K562 (cell line): ENCODE measurements around the gene CCDC171. TPM values are rescaled to one million over a fixed set of nuclear protein-coding genes. Genes with fewer than 3 reads are reported as not detected.

ENCODE experiments used
- ATAC-seq: fragments of 200-7000 bp; cut with Tn5 transposase; 3 replicates; pipeline ENCODE4 v1.9.1; 2020; ENCODE audit warnings: moderate library complexity
- BruUV-seq: library from RNA; stranded (reverse); fragments of 400-500 nt; replicated peaks from 2 replicates; lab custom pipeline; 2021; lab: Mats Ljungman, UMichigan
- CTCF ChIA-PET: fragments of 300-600 bp; formaldehyde crosslinking; extraction: SDS; loops from one replicate; lab custom pipeline; 2021; ENCODE audit warnings: low intra/inter-chr PET ratio; lab: Yijun Ruan, JAX
- POLR2A ChIA-PET: fragments of 300-600, 350-650 bp; sonication (Branson Sonifier 250); formaldehyde crosslinking; extraction: SDS; loops from one replicate; lab custom pipeline; 2021; ENCODE audit warnings: antibody characterized with exemption, inconsistent platforms; lab: Yijun Ruan, JAX
- DNase-seq, 4 experiments: peaks; one replicate each; pipeline versions ENCODE4 v3.0.0 to v3.0.0-alpha.2; 2011 to 2018; ENCODE audit warnings: low spot score in 3 of 4, mixed read lengths in 3 of 4; ENCODE audit errors: extremely low read depth in 1 of 4
- FAIRE-seq: peaks from 2 replicates; lab custom pipeline; 2011; peaks lifted over from hg19 to GRCh38; lab: Jason Lieb, UNC
- H2AFZ ChIP-seq: 2 replicates; pipeline ENCODE4 v1.6.0; 2011; ENCODE audit warnings: low read depth, low read length, control low read depth, inconsistent platforms
- H3K27ac ChIP-seq: fragments of 200-600 bp; 3 replicates; pipeline ENCODE4 v1.8.0; 2011; ENCODE audit warnings: low read depth, mild to moderate bottlenecking, control low read depth, inconsistent platforms, low read length, moderate library complexity, mixed read lengths; ENCODE audit errors: extremely low read depth
- H3K27me3 ChIP-seq, 2 experiments: fragments of 300-600 bp in 1 of 2; 2 replicates in 1 of 2; 3 replicates in 1 of 2; pipeline versions ENCODE4 v1.6.0 to v1.8.0; 2011; ENCODE audit warnings: inconsistent platforms in 2 of 2, low read length in 2 of 2, mild to moderate bottlenecking in 1 of 2, mixed read lengths in 1 of 2, moderate library complexity in 1 of 2; ENCODE audit not compliant: control insufficient read depth in 2 of 2, insufficient read depth in 2 of 2
- H3K36me3 ChIP-seq: fragments of 300-600 bp; 3 replicates; pipeline ENCODE4 v1.8.0; 2011; ENCODE audit warnings: mild to moderate bottlenecking, low read length, inconsistent platforms; ENCODE audit not compliant: control insufficient read depth, insufficient read depth
- H3K4me1 ChIP-seq, 2 experiments: fragments of 200-600 bp in 1 of 2; replicated peaks in 1 of 2; 2 replicates in 1 of 2; 3 replicates in 1 of 2; pipeline versions ENCODE4 v1.5.1 to v1.8.0; 2011; ENCODE audit warnings: inconsistent platforms in 2 of 2, low read length in 2 of 2, mild to moderate bottlenecking in 1 of 2, mixed read lengths in 1 of 2, moderate library complexity in 1 of 2; ENCODE audit not compliant: control insufficient read depth in 2 of 2, insufficient read depth in 2 of 2
- H3K4me2 ChIP-seq: 2 replicates; pipeline ENCODE4 v1.6.1; 2011; ENCODE audit warnings: low read length, control low read depth, inconsistent platforms, mixed read lengths; ENCODE audit not compliant: insufficient read depth
- H3K4me3 ChIP-seq: fragments of 200-600 bp; sonication (generic), shearing (Covaris generic); 2 replicates; pipeline ENCODE4 v1.5.1; 2016; ENCODE audit warnings: control low read depth, inconsistent platforms
- H3K79me2 ChIP-seq: fragments of 200-600 bp; 3 replicates; pipeline ENCODE4 v1.8.0; 2011; ENCODE audit warnings: low read length, inconsistent platforms; ENCODE audit not compliant: control insufficient read depth, insufficient read depth
- H3K9ac ChIP-seq, 2 experiments: 2 replicates each; pipeline versions ENCODE4 v1.6.0 to v1.6.1; 2011; ENCODE audit warnings: low read depth in 2 of 2, low read length in 2 of 2, control low read depth in 1 of 2, inconsistent platforms in 1 of 2, mild to moderate bottlenecking in 1 of 2, mixed read lengths in 1 of 2; ENCODE audit not compliant: insufficient read depth in 1 of 2
- H3K9me1 ChIP-seq: one replicate; pipeline ENCODE4 v1.6.0; 2011; ENCODE audit warnings: inconsistent platforms, mild to moderate bottlenecking, low read length, moderate library complexity; ENCODE audit not compliant: control insufficient read depth, insufficient read depth
- H3K9me3 ChIP-seq: replicated peaks from 2 replicates; pipeline ENCODE4 v1.5.1; 2011; ENCODE audit warnings: low read depth, low read length, inconsistent platforms; ENCODE audit not compliant: control insufficient read depth, insufficient read depth
- H4K20me1 ChIP-seq: replicated peaks from 2 replicates; pipeline ENCODE4 v1.6.1; 2011; ENCODE audit warnings: low read length, inconsistent platforms, mixed read lengths; ENCODE audit not compliant: control insufficient read depth, insufficient read depth
- ATF1 ChIP-seq, 2 experiments: fragments of 450-650 bp in 1 of 2; IDR thresholded peaks; 2 replicates each; pipeline ENCODE4 v1.6.1; 2016; ENCODE audit warnings: missing compliant biosample characterization in 1 of 2, missing genetic modification characterization in 1 of 2
- HBP1 ChIP-seq: fragments of 450-650 bp; formaldehyde crosslinking; IDR thresholded peaks from 2 replicates; pipeline ENCODE4 v1.4.0; 2022; ENCODE audit warnings: missing genetic modification characterization
- POLR2AphosphoS5 ChIP-seq: IDR thresholded peaks from 2 replicates; pipeline ENCODE4 v1.6.1; 2011; ENCODE audit warnings: mild to moderate bottlenecking, low read depth, low read length, moderate library complexity; ENCODE audit not compliant: control insufficient read depth, insufficient read depth
- RBM39 ChIP-seq: fragments of 200-400 bp; formaldehyde crosslinking; optimal IDR thresholded peaks from 2 replicates; pipeline ENCODE3; 2018; ENCODE audit warnings: low read depth, low read length
- TAF7 ChIP-seq: fragments of 450-650 bp; IDR thresholded peaks from 2 replicates; pipeline ENCODE4 v1.6.1; 2016; ENCODE audit warnings: missing genetic modification characterization, missing compliant biosample characterization
- WGBS: fragments of 100-300 bp; shearing (Covaris generic); methylation state at CpG from one replicate; pipeline ENCODE4 v1.1.6; 2016; ENCODE audit warnings: low coverage, mixed read lengths; ENCODE audit not compliant: insufficient coverage; ENCODE audit errors: missing lambda C conversion rate; 5-methylcytosine and 5-hydroxymethylcytosine counted together
- in situ Hi-C: fragments of 300-500 bp; cut with MboI; formaldehyde crosslinking; loops from 4 replicates; pipeline ENCODE4 v1.15.0; 2018; ENCODE audit warnings: inconsistent platforms, mixed read lengths
- intact Hi-C: fragments of 100-400 bp; cut with micrococcal nuclease; formaldehyde crosslinking; loops from 2 replicates; pipeline ENCODE4 v1.14.2; 2022
- polyA plus RNA-seq, 8 experiments: library from polyadenylated mRNA; depleted of rRNA in 4 of 8; stranded (reverse) in 5 of 8; unstranded in 3 of 8; fragments of >200 nt; fragmentation: Nextera tagmentation in 2 of 8; fragmentation: Illumina TruSeq in 1 of 8; extraction: Ambion mirVana in 2 of 8; extraction: Trizol in 1 of 8; gene quantifications; 2 replicates each; pipeline versions ENCODE4 v1.2.1 to v1.2.3, GENCODE V29; 2011 to 2014; ENCODE audit warnings: inconsistent platforms in 1 of 8, missing spikeins in 1 of 8
- total RNA-seq, 7 experiments: library from RNA; depleted of rRNA in 6 of 7; stranded (reverse); fragments of >200 nt in 6 of 7; fragmentation: Illumina TruSeq in 2 of 7; extraction: Trizol in 2 of 7; gene quantifications; 2 replicates each; pipeline versions ENCODE4 v1.2.1 to v1.2.3, GENCODE V29; 2011 to 2021; ENCODE audit warnings: low replicate concordance in 1 of 7

The CCDC171 gene
- total and polyA plus RNA-seq, 9 of the 15 experiments (the other 6 are each of a cell fraction or from before 2014, with no cell fraction given) = 0.08 to 3.8 (median 0.27) TPM

- H3K4me3 ChIP-seq = no peak overlapping the region
- no peaks in the 10 kb centered on the region for H4K20me1 ChIP-seq
- no peaks in the 10 kb centered on the region for H3K79me2 ChIP-seq
- intact Hi-C loops = no loop called here
- no peak for DNase-seq
- peaks cover 0 to 5% of the 10 kb centered on the region in 2 experiments; a peak in 2 of 5 replicates for H3K27me3 ChIP-seq
- no peak for FAIRE-seq
- no peaks in the 10 kb centered on the region for H3K9me3 ChIP-seq
- no peak overlapping the region for H3K27ac ChIP-seq
- 0% methylated on average over 2 of the region's 2 CpGs for WGBS
- no TSS peak for BruUV-seq
- in situ Hi-C loops = no loop called here
- CTCF ChIA-PET = no interaction called here
- H2AFZ ChIP-seq = no peak overlapping the region
- H3K4me1 ChIP-seq = no peaks in the 10 kb centered on the region
- ATAC-seq = no peak
- no peaks in the 10 kb centered on the region for H3K36me3 ChIP-seq
- POLR2A ChIA-PET = no interaction called here
- no peak for TF ChIP-seq ATF1 (CRISPR knock-in tag; IDR thresholded peaks at IDR 0.05)
- no peak for TF ChIP-seq ATF1 (tag; IDR thresholded peaks at IDR 0.05)
- no peak for TF ChIP-seq POLR2AphosphoS5
- no peak for TF ChIP-seq RBM39
- no peak for TF ChIP-seq HBP1 (CRISPR knock-in tag)
- no peak for TF ChIP-seq TAF7 (tag)
- no peaks in the 10 kb centered on the region for H3K9me1 ChIP-seq
- H3K9ac ChIP-seq = no peak overlapping the region
- no peak overlapping the region for H3K4me2 ChIP-seq
Measured at GRCh38 chr9:15541872-15542271, 11.0 kb upstream of the CCDC171 start.
